Thyroid gland (tissue), 4 donors: ENCODE measurements around the gene GDPD5. TPM values are rescaled to one million over a fixed set of nuclear protein-coding genes. Genes with fewer than 3 reads are reported as not detected.

ENCODE experiments used
- DNase-seq, 2 donors: peaks; one replicate each; pipeline ENCODE4 v3.0.0-alpha.2; 2019
- H3K27ac ChIP-seq, 3 donors: fragments of 200-600 bp; sonication (generic); 1 replicate in 2 of 3; 2 replicates in 1 of 3; pipeline ENCODE4 v1.5.1; 2016 to 2019; ENCODE audit warnings: mild to moderate bottlenecking in 1 of 3, moderate library complexity in 1 of 3
- H3K27me3 ChIP-seq: fragments of 200-600 bp; sonication (generic); one replicate; pipeline ENCODE4 v1.5.1; 2019
- H3K36me3 ChIP-seq, 2 donors: fragments of 200-600 bp; sonication (generic); one replicate each; pipeline ENCODE4 v1.5.1; 2016 to 2019
- H3K4me1 ChIP-seq, 2 donors: fragments of 200-600 bp; sonication (generic); one replicate each; pipeline ENCODE4 v1.5.1; 2017 to 2019
- H3K4me3 ChIP-seq, 3 donors: fragments of 200-600 bp; sonication (generic); replicated peaks in 1 of 3; 1 replicate in 2 of 3; 2 replicates in 1 of 3; pipeline ENCODE4 v1.5.1; 2016; ENCODE audit warnings: mild to moderate bottlenecking in 1 of 3
- H3K9me3 ChIP-seq: fragments of 200-600 bp; sonication (generic); one replicate; pipeline ENCODE4 v1.5.1; 2017
- POLR2A ChIP-seq, 2 donors: fragments of 450-650 bp; IDR thresholded peaks; one replicate each; pipeline ENCODE4 v1.6.1; 2017; ENCODE audit warnings: antibody characterized with exemption in 2 of 2, mild to moderate bottlenecking in 2 of 2, moderate library complexity in 1 of 2
- WGBS, 2 donors: methylation state at CpG; one replicate each; pipeline ENCODE4 v1.1.5; 2017; 5-methylcytosine and 5-hydroxymethylcytosine counted together
- intact Hi-C: fragments of 100-400 bp; cut with DNase I; formaldehyde crosslinking; loops from one replicate; pipeline ENCODE4 v1.15.1; 2023
- small RNA-seq: library from RNA; depleted of rRNA; stranded (forward); fragments of <200 nt; gene quantifications from one replicate; pipeline ENCODE3, GENCODE V24; 2016
- total RNA-seq, 4 donors: library from RNA; depleted of rRNA; stranded (reverse); fragments of >200 nt; gene quantifications; one replicate each; pipeline ENCODE4 v1.2.3, GENCODE V29; 2016
- TF ChIP-seq, protein P1 (sequence below), 6 experiments: fragments of 200-600 bp in 3 of 6; fragments of 450-650 bp in 3 of 6; sonication (generic) in 3 of 6; IDR thresholded peaks; one replicate each; pipeline ENCODE4 v1.5.1; 2016 to 2019; ENCODE audit warnings: antibody characterized with exemption in 6 of 6, mild to moderate bottlenecking in 2 of 6, inconsistent platforms in 1 of 6, moderate library complexity in 1 of 6

The GDPD5 gene
- total RNA-seq, 4 donors from 2014 or later: 5.6 to 6.4 (median 6.1) TPM

DNA sequence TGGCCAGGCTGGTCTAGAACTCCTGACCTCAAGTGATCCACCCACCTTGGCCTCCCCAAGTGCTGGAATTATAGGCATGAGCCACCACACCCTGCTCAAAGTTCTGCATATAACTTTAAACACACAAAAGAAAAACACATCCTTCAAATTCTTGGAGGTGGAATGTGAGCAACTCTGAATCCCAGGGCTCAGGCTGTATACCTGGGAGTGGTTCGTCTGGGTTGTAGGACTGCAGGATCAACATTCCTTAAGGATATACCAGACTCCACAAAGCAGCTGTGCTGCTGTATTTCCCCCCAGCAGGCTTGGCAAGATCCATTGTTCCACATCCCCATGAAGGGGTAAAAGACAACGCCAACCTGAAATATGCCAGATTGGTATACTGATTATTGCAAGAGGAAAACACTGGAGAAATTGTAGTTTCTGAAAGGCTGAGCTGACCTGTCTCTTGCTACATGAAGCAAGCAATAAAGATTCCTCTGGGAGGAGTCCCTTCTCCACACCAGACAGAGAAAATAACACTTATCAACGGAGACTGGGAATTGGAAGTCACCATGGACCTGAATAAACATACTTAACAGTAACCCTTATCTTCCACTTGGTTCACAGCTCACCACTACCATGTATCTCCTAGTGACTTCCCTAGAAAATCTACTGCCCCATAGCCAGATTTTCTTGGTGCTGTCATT, 138.7 kb downstream of the GDPD5 start:
- H3K4me3 ChIP-seq: no peak overlapping the region
- no peak for DNase-seq
- intact Hi-C loops: no loop called here
- H3K27me3 ChIP-seq: no peaks in the 10 kb centered on the region
- H3K4me1 ChIP-seq: peaks cover 0 to 11% of the 10 kb centered on the region in 2 donors
- TF ChIP-seq, protein P1, sequence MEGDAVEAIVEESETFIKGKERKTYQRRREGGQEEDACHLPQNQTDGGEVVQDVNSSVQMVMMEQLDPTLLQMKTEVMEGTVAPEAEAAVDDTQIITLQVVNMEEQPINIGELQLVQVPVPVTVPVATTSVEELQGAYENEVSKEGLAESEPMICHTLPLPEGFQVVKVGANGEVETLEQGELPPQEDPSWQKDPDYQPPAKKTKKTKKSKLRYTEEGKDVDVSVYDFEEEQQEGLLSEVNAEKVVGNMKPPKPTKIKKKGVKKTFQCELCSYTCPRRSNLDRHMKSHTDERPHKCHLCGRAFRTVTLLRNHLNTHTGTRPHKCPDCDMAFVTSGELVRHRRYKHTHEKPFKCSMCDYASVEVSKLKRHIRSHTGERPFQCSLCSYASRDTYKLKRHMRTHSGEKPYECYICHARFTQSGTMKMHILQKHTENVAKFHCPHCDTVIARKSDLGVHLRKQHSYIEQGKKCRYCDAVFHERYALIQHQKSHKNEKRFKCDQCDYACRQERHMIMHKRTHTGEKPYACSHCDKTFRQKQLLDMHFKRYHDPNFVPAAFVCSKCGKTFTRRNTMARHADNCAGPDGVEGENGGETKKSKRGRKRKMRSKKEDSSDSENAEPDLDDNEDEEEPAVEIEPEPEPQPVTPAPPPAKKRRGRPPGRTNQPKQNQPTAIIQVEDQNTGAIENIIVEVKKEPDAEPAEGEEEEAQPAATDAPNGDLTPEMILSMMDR (IDR thresholded peaks at IDR 0.05): no peak
- TF ChIP-seq POLR2A (IDR thresholded peaks at IDR 0.05): no peak
- H3K9me3 ChIP-seq: no peaks in the 10 kb centered on the region
- 34 to 45% methylated on average over 3 of the region's 3 CpGs for WGBS, 2 donors
- no peak overlapping the region for H3K27ac ChIP-seq
- no peaks in the 10 kb centered on the region for H3K36me3 ChIP-seq

Small RNAs within 50 kb of the gene (small RNA-seq; reads per million reads assigned to genes)
- gene SNORD15A (not detected), gene SNORD15B (149 reads per million, percentile 97 among the genes with 10 or more reads in this experiment)

Other genes with a start within 250 kb of the GDPD5 start
- 10 to 100 TPM; 15.7 to 44.7 (median 27.7) TPM for gene ARRB1, start 174.3 kb downstream of the GDPD5 start, total RNA-seq
- gene RPS3, start 126.4 kb downstream of the GDPD5 start, total RNA-seq: 1,000 to 10,000 TPM; 1,039 to 1,811 (median 1,104) TPM
- gene KLHL35, start 92.7 kb downstream of the GDPD5 start, total RNA-seq: 1 to 10 TPM; 1.1 to 3.6 (median 1.9) TPM
- gene SERPINH1, start 36.3 kb upstream of the GDPD5 start, total RNA-seq: 100 to 1,000 TPM; 102 to 167 (median 143) TPM
- 10 to 100 TPM in 1 of 4 donors, 1 to 10 TPM in 3; 4.8 to 13.8 (median 9.4) TPM for gene MAP6, start 143.1 kb upstream of the GDPD5 start, total RNA-seq
- gene MOGAT2, start 191.9 kb upstream of the GDPD5 start, total RNA-seq: 1 to 10 TPM in 1 of 4 donors, not detected in 3; 1.0 TPM
- gene DGAT2, start 242.8 kb upstream of the GDPD5 start, total RNA-seq: 10 to 100 TPM in 3 of 4 donors, 1 to 10 TPM in 1; 9.9 to 20.7 (median 16.3) TPM